ENCODE results near the gene FBXL19.

The FBXL19 gene

DNA sequence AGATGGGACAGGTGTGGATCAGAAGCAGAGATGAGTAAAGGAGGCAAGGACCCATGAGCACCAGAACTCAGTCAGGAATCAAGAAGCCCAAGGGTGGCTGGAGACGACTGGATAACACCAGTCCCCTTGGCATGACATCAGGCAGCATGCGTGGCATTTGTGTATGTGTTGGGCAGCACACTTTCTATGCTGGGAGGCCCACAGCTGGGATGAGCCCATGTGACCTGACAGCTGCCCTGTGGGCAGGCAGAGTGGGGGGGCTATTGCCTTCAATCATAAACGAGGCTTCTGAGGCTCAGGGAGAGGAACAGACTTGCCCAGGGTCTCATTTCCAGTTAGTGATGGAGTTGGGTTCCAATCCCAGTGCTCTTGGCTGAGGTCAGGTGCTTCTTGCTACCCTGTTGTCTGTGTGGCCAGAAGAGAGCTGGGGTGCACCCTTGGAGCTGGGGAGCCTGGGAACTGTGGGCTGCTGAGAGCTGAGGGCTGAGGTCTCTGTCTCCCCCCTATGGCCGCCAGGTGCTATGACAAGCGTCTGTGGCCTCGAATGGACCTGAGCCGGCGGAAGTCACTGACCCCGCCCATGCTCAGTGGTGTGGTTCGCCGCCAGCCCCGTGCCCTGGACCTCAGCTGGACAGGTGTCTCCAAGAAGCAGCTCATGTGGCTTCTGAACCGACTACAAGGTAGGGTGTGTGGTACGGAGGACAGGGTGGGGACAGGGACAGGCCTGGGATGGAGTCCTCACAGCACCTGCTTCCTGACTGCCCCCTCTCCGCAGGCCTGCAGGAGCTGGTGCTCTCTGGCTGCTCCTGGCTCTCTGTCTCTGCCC lies 18.4 kb downstream of the FBXL19 start (continued):
- TF ChIP-seq ZNF560 (tag by site-specific recombination; IDR thresholded peaks at IDR 0.05; ENCODE audit: borderline replicate concordance) = no peak
- TF ChIP-seq, protein P1, sequence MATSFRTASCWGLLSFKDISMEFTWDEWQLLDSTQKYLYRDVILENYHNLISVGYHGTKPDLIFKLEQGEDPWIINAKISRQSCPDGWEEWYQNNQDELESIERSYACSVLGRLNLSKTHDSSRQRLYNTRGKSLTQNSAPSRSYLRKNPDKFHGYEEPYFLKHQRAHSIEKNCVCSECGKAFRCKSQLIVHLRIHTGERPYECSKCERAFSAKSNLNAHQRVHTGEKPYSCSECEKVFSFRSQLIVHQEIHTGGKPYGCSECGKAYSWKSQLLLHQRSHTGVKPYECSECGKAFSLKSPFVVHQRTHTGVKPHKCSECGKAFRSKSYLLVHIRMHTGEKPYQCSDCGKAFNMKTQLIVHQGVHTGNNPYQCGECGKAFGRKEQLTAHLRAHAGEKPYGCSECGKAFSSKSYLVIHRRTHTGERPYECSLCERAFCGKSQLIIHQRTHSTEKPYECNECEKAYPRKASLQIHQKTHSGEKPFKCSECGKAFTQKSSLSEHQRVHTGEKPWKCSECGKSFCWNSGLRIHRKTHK (tag by site-specific recombination; IDR thresholded peaks at IDR 0.05) = no peak
- TF ChIP-seq ZNF785 (tag by site-specific recombination; IDR thresholded peaks at IDR 0.05) = no peak
- peak; percentile 33; the same call in 1 of the 2 replicates for TF ChIP-seq GLIS2 (tag by site-specific recombination; IDR thresholded peaks at IDR 0.05)
- TF ChIP-seq CTCF (tag by site-specific recombination; IDR thresholded peaks at IDR 0.05) = peak; percentile 85
- TF ChIP-seq ZNF335 (tag by site-specific recombination; conservative IDR thresholded peaks at IDR 0.05) = no peak
- TF ChIP-seq PRDM6 (tag by site-specific recombination; IDR thresholded peaks at IDR 0.05) = no peak
- no peak for TF ChIP-seq RBAK (tag by site-specific recombination; IDR thresholded peaks at IDR 0.05)
- peak; percentile 65 for TF ChIP-seq ZNF654 (tag by site-specific recombination; IDR thresholded peaks at IDR 0.05; ENCODE audit: low read depth)
- TF ChIP-seq KLF9 (tag by site-specific recombination; IDR thresholded peaks at IDR 0.05; ENCODE audit: low read depth) = peak; percentile 83
- peak; percentile 11; the same call in 1 of the 2 replicates for TF ChIP-seq KLF16 (tag by site-specific recombination; IDR thresholded peaks at IDR 0.05)
- no peak for TF ChIP-seq ZNF138 (tag by site-specific recombination; IDR thresholded peaks at IDR 0.05; ENCODE audit: borderline replicate concordance)
- TF ChIP-seq ZNF549 (tag by site-specific recombination; IDR thresholded peaks at IDR 0.05) = peak; percentile 99
- peak; percentile 36 for TF ChIP-seq ZIC2 (tag by site-specific recombination; IDR thresholded peaks at IDR 0.05)

- TF ChIP-seq MZF1 (tag by site-specific recombination; IDR thresholded peaks at IDR 0.05; ENCODE audit: borderline replicate concordance) = no peak
- no peak for TF ChIP-seq SP3 (tag by site-specific recombination; IDR thresholded peaks at IDR 0.05)
- TF ChIP-seq ZNF624 (tag by site-specific recombination; IDR thresholded peaks at IDR 0.05) = no peak
- TF ChIP-seq ZNF585B (tag by site-specific recombination; IDR thresholded peaks at IDR 0.05) = no peak
- no peak for TF ChIP-seq ZNF24 (tag by site-specific recombination; IDR thresholded peaks at IDR 0.05)
- no peak for TF ChIP-seq ZNF433 (tag by site-specific recombination; IDR thresholded peaks at IDR 0.05; ENCODE audit: low read depth)
- TF ChIP-seq KLF16 (tag by site-specific recombination; IDR thresholded peaks at IDR 0.05) = 0 out of 2 replicates have a peak, but pooled peaks have one; percentile 1
- no peak for TF ChIP-seq SCRT2 (tag by site-specific recombination; IDR thresholded peaks at IDR 0.05)
- TF ChIP-seq ZFP3 (tag by site-specific recombination; IDR thresholded peaks at IDR 0.05; ENCODE audit: low read depth) = peak; percentile 36; the same call in 1 of the 2 replicates
- ChIA-PET CTCF (interaction anchor here (0.6 to 6.5 kb wide), 25 partner anchors 8 to 926 kb away, joined by 3 to 74 read pairs (median 3); partner anchors contain the start of gene SETD1A), POLR2A (interaction anchor here (0.6 to 3.7 kb wide), 7 partner anchors 11 to 135 kb away, joined by 3 to 15 read pairs (median 4); partner anchors contain the start of genes FBXL19 and SETD1A)
- Histone ChIP-seq H3K4me3 (ENCODE audit: low read depth, low read length) (no peak overlapping the region), H3K27ac (ENCODE audit: extremely low read depth, low read depth, low read length) (no peak overlapping the region), H3K9me3 (ENCODE audit: control insufficient read depth, insufficient read depth, low read depth, low read length) (no peaks in the 10 kb centered on the region), H3K4me1 (ENCODE audit: control insufficient read depth, insufficient read depth, low read length) (no peaks in the 10 kb centered on the region), H3K36me3 (ENCODE audit: control insufficient read depth in 2 of 2, insufficient read depth in 1 of 2, low read length in 2 of 2) (peaks cover 28 to 72% of the 10 kb centered on the region in 2 experiments; a peak in 2 of 3 replicates)
Observed at GRCh38 chr16:30942426-30942806, 19.0 kb downstream of the FBXL19 start.
